Astrocyte of the spinal cord (primary cell): Measurements from ENCODE around the gene MYO1F.
A peak's percentile ranks its signal among the peaks of the same experiment; 100 is the strongest.

Experiments
- DNase-seq: peaks from one replicate; pipeline ENCODE4 v3.0.0; 2011; ENCODE audit warnings: low read depth, low spot score
- H3K4me3 ChIP-seq: 2 replicates; pipeline ENCODE4 v1.5.1; 2011; ENCODE audit warnings: low read depth, mild to moderate bottlenecking, low read length, moderate library complexity
- CTCF ChIP-seq: IDR thresholded peaks from 2 replicates; pipeline ENCODE4 v1.5.1; 2012; ENCODE audit warnings: low read depth, mild to moderate bottlenecking, low read length, inconsistent platforms
- in situ Hi-C: cut with HindIII; loops from 2 replicates; pipeline ENCODE4 v1.10.0; 2017; ENCODE audit warnings: low sequenced_read_pairs

The MYO1F gene

GRCh38 chr19:8615813-8616596 lies 38.8 kb upstream of the MYO1F start:
- no peak overlapping the region for H3K4me3 ChIP-seq
- DNase-seq: peak; percentile 68
- TF ChIP-seq CTCF: peak; percentile 99
- in situ Hi-C loops: no loop called here

DNA sequence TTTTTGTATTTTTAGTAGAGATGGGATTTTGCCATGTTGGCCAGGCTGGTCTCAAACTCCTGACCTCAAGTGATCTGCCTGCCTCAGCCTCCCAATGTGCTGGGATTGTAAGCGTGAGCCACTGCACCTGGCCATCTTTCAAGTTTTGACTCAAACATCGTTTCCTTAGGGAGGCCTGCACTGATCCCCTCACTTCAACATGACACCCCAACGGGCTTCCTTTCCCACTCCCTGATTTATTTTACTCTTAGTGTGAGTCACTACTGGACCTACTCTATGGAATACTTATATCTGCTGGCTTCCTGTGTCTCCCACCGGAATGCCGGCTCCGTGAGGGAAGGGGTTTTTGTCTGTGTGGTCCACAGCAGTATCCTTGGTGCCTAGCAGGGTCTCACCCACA lies 37.8 kb upstream of the MYO1F start:
- peak; percentile 52 for DNase-seq
- TF ChIP-seq CTCF: no peak
- in situ Hi-C loops: no loop called here
- no peak overlapping the region for H3K4me3 ChIP-seq

GRCh38 chr19:8614455-8614854 lies 37.2 kb upstream of the MYO1F start:
- TF ChIP-seq CTCF: no peak
- no peak overlapping the region for H3K4me3 ChIP-seq
- no peak for DNase-seq
- in situ Hi-C loops: no loop called here

- in situ Hi-C loops: no loop called here
- no peak for TF ChIP-seq CTCF
- H3K4me3 ChIP-seq: no peak overlapping the region
- DNase-seq: no peak
These were observed 35.5 kb upstream of the MYO1F start for GRCh38 chr19:8612807-8613171.

DNA sequence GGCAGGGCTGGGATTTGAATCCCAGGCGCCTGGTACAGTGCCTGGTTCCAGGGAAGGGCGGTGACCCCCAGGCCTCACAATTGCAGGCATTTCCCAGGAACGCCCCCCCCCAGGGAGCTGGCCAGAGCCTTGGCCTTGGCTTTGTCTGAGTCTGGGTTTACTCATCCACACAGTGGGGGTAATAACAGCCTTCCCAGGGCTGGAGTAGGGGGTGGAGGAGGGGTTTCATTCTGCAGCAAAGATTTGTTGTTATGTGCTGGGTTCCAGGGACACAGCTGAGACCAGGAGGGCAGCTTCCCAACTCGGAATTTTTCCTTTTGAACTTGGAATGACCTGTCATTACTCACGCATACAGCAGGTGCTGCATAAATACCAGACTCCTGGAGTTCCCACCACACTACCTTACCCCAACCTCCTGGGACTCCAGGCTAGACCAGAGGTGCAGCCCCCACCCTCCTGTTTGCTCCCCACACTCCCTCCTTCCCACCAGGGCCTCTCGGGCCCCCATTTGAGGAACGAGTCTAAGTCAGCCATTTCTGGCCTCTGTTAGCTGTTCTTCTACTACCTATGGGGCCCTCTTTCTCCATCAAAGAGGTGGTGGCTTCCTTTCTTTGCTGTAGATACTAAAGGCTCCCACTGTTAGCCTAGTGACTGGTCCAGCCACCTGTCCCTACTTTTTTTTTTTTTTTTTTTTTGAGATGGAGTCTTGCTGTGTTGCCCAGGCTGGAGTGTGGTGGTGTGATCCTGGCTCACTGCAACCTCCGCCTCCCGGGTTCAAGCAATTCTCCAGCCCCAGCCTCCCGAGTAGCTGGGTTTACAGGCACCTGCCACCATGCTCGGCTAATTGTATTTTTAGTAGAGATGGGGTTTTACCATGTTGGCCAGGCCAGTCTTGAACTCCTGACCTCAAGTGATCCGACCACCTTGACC lies 34.9 kb upstream of the MYO1F start:
- no peak overlapping the region for H3K4me3 ChIP-seq
- in situ Hi-C loops: no loop called here
- peak; percentile 96 for DNase-seq
- TF ChIP-seq CTCF: no peak

- TF ChIP-seq CTCF: no peak
- no peak for DNase-seq
- in situ Hi-C loops: no loop called here
- H3K4me3 ChIP-seq: no peak overlapping the region
These were observed 34.2 kb upstream of the MYO1F start for GRCh38 chr19:8611391-8611876.
